Naive B cell (primary cell): ENCODE results near the gene MAN2B1. TPM values are rescaled to one million over a fixed set of nuclear protein-coding genes. Genes with fewer than 3 reads are reported as not detected.
"Not testable (repeated sequence)": the region's sequence is repeated elsewhere in the genome, so short reads cannot be mapped to it uniquely, and the experiment has no call there.

Source experiments
- ATAC-seq, 2 donors: fragments of 150-1000 bp; cut with Tn5 transposase; 2 replicates each; pipeline ENCODE4 v1.10.0; 2021; ENCODE audit warnings: low read depth in 2 of 2, mild to moderate bottlenecking in 2 of 2, moderate library complexity in 2 of 2
- DNase-seq: peaks from one replicate; pipeline ENCODE4 v3.0.0; 2022
- H3K27ac Mint-ChIP-seq, 6 donors: one replicate each; pipeline ENCODE4 v1.8.0; 2020 to 2022; ENCODE audit warnings: mild to moderate bottlenecking in 6 of 6, mixed read lengths in 6 of 6, moderate library complexity in 5 of 6, inconsistent platforms in 2 of 6
- H3K27me3 Mint-ChIP-seq, 3 donors: one replicate each; pipeline ENCODE4 v1.8.0; 2021 to 2022; ENCODE audit warnings: mixed read lengths in 3 of 3, mild to moderate bottlenecking in 1 of 3
- H3K36me3 Mint-ChIP-seq, 2 donors: one replicate each; pipeline ENCODE4 v1.8.0; 2020 to 2022; ENCODE audit warnings: mixed read lengths in 2 of 2, inconsistent platforms in 1 of 2, mild to moderate bottlenecking in 1 of 2
- H3K4me1 Mint-ChIP-seq, 3 donors: one replicate each; pipeline ENCODE4 v1.8.0; 2020 to 2022; ENCODE audit warnings: mixed read lengths in 3 of 3, inconsistent platforms in 1 of 3, mild to moderate bottlenecking in 1 of 3, moderate library complexity in 1 of 3
- H3K4me3 Mint-ChIP-seq, 8 donors: one replicate each; pipeline ENCODE4 v1.8.0; 2020 to 2022; ENCODE audit warnings: mild to moderate bottlenecking in 8 of 8, mixed read lengths in 8 of 8, moderate library complexity in 8 of 8, inconsistent platforms in 2 of 8
- H3K9me3 Mint-ChIP-seq, 7 donors: one replicate each; pipeline ENCODE4 v1.8.0; 2020 to 2022; ENCODE audit warnings: mixed read lengths in 7 of 7, mild to moderate bottlenecking in 5 of 7, inconsistent platforms in 2 of 7, moderate library complexity in 1 of 7
- polyA plus RNA-seq, 6 donors: library from polyadenylated mRNA; unstranded; fragments of 300-500 nt; fragmentation: Illumina TruSeq; gene quantifications; one replicate each; pipeline ENCODE4 v1.2.3, GENCODE V29; 2021; ENCODE audit warnings: low read depth in 6 of 6

MAN2B1 gene
- polyA plus RNA-seq, 6 donors from 2014 or later: 64.1 to 97.0 (median 76.9) TPM

DNA sequence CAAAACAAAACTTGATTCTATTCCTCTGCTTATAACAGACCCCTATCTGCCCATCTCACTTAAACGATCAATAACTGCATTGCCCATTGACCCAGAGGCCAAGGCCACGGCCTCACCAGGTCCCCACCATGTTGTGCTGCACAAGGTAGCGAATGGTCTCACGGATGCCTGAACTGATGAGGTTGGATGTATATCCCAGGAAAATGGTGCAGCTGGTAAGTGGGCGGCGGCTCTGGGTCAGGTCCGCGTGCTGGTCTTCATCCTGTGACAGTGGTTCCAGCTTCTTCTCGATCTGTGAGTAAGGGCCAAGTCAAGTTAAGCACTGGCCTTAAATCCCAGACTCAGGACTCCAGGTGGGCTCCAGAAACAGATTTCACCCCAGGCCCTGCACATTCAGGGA is 13.5 kb upstream of the MAN2B1 start:
- peaks cover 0 to 7% of the 10 kb centered on the region in 2 donors for H3K36me3 Mint-ChIP-seq

DNA sequence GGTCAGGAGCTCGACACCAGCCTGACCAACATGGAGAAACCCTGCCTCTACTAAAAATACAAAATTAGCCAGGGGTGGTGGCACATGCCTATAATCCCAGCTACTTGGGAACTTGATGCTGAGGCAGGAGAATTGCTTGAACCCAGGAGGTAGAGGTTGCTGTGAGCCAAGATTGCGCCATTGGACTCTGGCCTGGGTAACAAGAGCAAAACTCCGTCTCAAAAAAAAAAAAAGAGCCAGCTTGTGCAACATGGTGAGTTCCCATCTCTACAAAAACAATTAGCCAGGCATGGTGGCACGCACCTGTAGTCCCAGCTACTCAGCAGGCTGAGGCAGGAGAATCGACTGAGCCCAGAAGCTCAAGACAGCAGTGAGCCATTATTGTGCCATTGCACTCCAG is 11.5 kb upstream of the MAN2B1 start:
- Mint-ChIP-seq H3K36me3 (peaks cover 0 to 16% of the 10 kb centered on the region in 2 donors), H3K4me3 (peak overlapping the region in 1 of 8 donors; percentile 63), H3K4me1 (peaks cover 32 to 45% (median 35%) of the 10 kb centered on the region in 3 donors)
- not testable (repeated sequence) for DNase-seq, H3K27me3 Mint-ChIP-seq, H3K9me3 Mint-ChIP-seq, H3K27ac Mint-ChIP-seq, ATAC-seq

More for the DNA sequence above, 13.5 kb upstream of the MAN2B1 start:
- ATAC-seq (no peak), DNase-seq (no peak)
- Mint-ChIP-seq H3K27me3 (no peaks in the 10 kb centered on the region), H3K27ac (peak overlapping the region in 1 of 6 donors; percentile 57), H3K4me1 (peaks cover 32% of the 10 kb centered on the region in 3 donors), H3K9me3 (no peaks in the 10 kb centered on the region), H3K4me3 (peak overlapping the region; percentile 12 to 99 (median 58))

DNA sequence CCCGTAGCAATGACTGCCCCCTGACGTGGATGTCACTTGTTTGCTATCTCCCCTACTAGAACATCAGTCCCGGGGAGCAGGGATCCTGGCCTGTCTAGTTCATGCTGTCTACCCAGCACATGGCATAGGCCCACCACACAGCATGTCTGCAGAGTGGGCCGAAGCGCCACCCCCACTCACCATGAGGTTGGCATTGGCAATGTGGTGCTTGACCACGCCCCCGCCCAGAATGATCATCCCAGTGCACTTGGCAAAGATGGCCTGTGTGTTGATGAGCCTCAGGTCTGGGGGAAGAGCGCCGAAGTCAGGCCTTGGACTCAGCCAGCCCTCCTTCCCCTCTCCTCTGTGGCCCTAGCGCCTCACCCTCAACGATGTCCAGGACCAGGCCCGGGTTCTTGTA is 10.4 kb upstream of the MAN2B1 start:
- Mint-ChIP-seq H3K27ac (peak overlapping the region in 5 of 6 donors; percentile 9 to 70 (median 32)), H3K27me3 (no peaks in the 10 kb centered on the region), H3K9me3 (no peaks in the 10 kb centered on the region), H3K36me3 (peaks cover 0 to 16% of the 10 kb centered on the region in 2 donors), H3K4me1 (peaks cover 37 to 50% (median 39%) of the 10 kb centered on the region in 3 donors), H3K4me3 (peak overlapping the region in 2 of 8 donors; percentile 47 to 67)
- no peak for DNase-seq
- ATAC-seq: no peak

DNA sequence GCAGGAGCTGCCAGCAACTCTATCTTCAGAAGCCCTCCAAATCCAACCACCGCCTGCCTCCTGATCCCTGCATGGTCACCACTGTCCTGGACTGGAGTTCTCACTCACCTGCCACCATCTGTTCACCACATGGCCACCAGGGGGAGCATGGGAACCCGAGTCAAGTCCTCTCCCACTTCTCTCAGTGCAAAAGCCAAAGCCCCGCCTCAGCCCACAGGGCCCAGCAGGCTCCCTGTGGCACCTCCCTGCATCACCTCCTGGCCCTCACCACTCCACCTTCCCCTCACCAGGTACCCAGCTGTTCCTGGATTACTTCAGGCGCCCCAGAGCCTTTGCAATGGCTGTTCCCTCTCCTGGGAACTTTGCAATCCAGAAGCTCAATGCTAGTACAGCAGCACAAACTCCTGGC is 9.8 kb upstream of the MAN2B1 start:
- H3K36me3 Mint-ChIP-seq: peaks cover 0 to 16% of the 10 kb centered on the region in 2 donors
- H3K4me3 Mint-ChIP-seq: peak overlapping the region in 1 of 8 donors; percentile 67

DNA sequence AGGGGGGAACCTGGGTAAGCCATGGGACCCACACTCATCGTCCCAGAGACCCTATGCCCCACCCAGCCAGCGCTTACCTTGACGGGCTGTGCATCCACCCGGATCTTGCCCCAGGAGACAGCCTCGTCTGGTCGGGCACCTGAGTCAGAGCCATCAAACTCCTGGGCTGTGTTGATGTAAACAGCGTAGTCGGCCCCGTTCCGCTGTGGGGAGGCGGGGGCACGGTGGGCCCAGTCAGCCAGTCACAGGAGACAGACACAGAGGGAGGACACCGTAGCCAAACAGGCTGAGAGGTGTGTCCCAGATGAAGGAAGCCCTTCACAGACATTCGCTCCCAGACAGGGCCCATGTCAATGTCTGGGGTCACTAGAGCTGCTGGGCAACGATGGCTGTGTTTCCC is 9.4 kb upstream of the MAN2B1 start:
- no peak for ATAC-seq
- no peak overlapping the region for H3K27ac Mint-ChIP-seq
- H3K36me3 Mint-ChIP-seq: peaks cover 0 to 16% of the 10 kb centered on the region in 2 donors
- no peaks in the 10 kb centered on the region for H3K27me3 Mint-ChIP-seq
- H3K9me3 Mint-ChIP-seq: no peaks in the 10 kb centered on the region
- peak overlapping the region in 1 of 8 donors; percentile 67 for H3K4me3 Mint-ChIP-seq
- no peak for DNase-seq
- H3K4me1 Mint-ChIP-seq: peaks cover 33 to 45% (median 35%) of the 10 kb centered on the region in 3 donors

More for the DNA sequence above, 9.8 kb upstream of the MAN2B1 start:
- H3K27me3 Mint-ChIP-seq: no peaks in the 10 kb centered on the region
- ATAC-seq: peak; percentile 29 to 44
- H3K9me3 Mint-ChIP-seq: no peaks in the 10 kb centered on the region
- peaks cover 37 to 50% (median 39%) of the 10 kb centered on the region in 3 donors for H3K4me1 Mint-ChIP-seq
- DNase-seq: peak; percentile 74
- peak overlapping the region; percentile 17 to 95 (median 60) for H3K27ac Mint-ChIP-seq

DNA sequence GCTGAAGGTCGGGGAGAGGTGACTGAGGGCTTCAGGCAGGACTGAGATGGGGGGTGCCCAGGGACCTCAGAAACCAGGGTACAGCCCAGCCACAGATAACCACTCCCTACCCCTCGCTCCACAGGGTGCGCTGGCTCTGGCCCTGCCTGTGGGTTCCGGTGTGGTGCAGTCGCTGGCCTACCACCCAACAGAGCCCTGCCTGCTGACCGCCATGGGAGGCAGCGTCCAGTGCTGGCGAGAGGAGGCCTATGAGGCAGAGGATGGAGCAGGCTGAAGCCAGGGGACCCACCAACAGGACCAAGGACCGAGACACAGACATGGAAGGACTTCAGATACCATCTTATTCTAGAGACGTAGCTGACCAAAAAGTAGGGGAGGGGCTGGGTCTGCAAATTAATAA is 8.9 kb upstream of the MAN2B1 start:
- Mint-ChIP-seq H3K27ac (no peak overlapping the region), H3K4me3 (no peak overlapping the region), H3K36me3 (peaks cover 0 to 16% of the 10 kb centered on the region in 2 donors), H3K27me3 (no peaks in the 10 kb centered on the region), H3K4me1 (peaks cover 32 to 46% (median 37%) of the 10 kb centered on the region in 3 donors), H3K9me3 (no peaks in the 10 kb centered on the region)
- ATAC-seq (no peak), DNase-seq (no peak)

DNA sequence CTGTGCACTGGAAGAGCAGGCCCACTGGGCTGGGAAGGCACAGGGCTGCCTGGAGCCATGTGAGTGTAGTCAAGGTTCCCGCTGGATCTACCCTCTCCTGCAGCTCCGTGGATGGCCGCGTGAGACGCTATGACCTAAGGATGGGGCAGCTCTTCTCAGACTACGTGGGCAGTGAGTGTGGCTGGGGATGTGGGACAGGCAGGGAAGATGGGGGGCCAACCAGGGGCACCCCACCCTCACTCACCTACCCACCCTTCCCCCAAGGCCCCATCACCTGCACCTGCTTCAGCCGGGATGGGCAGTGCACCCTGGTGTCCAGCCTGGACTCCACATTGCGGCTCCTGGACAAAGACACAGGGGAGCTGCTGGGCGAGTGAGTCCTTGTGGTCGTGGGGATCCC is 6.2 kb upstream of the MAN2B1 start:
- Mint-ChIP-seq H3K36me3 (peaks cover 0 to 9% of the 10 kb centered on the region in 2 donors), H3K27ac (peak overlapping the region in 1 of 6 donors; percentile 53), H3K27me3 (no peaks in the 10 kb centered on the region), H3K9me3 (no peaks in the 10 kb centered on the region), H3K4me3 (peak overlapping the region in 2 of 8 donors; percentile 20 to 81), H3K4me1 (peaks cover 35 to 53% (median 47%) of the 10 kb centered on the region in 3 donors)
- no peak for DNase-seq
- ATAC-seq: no peak

DNA sequence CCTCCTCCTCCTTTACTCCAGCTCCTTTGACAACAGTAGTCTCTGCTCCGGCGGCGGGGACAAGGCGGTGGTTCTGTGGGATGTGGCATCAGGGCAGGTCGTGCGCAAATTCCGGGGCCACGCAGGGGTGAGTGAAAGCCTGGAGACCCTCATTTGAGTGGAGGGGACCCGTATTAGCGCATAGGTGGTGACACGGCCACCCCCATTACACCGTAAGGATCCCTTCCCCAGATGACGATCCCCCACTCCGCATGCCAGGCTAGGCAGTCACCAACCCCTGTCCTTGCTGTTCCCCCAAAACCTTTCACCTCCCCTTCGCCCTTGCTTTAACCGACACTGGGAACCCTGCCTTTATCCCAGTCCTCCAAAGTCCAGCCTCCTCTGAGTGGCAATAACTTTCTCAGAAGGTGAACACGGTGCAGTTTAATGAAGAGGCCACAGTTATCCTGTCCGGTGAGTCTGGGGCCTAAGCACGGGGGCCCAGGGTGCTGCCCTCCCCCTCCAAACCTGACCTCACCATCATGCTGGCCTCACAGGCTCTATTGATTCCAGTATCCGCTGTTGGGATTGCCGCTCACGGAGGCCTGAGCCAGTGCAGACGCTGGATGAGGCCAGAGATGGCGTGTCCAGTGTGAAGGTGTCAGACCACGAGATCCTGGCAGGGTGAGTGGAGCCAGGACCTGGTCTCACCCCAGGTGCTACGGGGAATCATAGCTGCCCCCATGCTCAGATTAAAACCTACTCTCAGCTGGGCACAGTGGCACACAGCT is 3.8 kb upstream of the MAN2B1 start:
- no peak for ATAC-seq
- H3K36me3 Mint-ChIP-seq: peaks cover 0 to 9% of the 10 kb centered on the region in 2 donors
- H3K27ac Mint-ChIP-seq: peak overlapping the region; percentile 66 to 100 (median 100)
- H3K4me3 Mint-ChIP-seq: peak overlapping the region; percentile 91 to 99 (median 98)
- no peak for DNase-seq
- peaks cover 40 to 62% (median 56%) of the 10 kb centered on the region in 3 donors for H3K4me1 Mint-ChIP-seq
- no peaks in the 10 kb centered on the region for H3K27me3 Mint-ChIP-seq
- no peaks in the 10 kb centered on the region for H3K9me3 Mint-ChIP-seq

DNA sequence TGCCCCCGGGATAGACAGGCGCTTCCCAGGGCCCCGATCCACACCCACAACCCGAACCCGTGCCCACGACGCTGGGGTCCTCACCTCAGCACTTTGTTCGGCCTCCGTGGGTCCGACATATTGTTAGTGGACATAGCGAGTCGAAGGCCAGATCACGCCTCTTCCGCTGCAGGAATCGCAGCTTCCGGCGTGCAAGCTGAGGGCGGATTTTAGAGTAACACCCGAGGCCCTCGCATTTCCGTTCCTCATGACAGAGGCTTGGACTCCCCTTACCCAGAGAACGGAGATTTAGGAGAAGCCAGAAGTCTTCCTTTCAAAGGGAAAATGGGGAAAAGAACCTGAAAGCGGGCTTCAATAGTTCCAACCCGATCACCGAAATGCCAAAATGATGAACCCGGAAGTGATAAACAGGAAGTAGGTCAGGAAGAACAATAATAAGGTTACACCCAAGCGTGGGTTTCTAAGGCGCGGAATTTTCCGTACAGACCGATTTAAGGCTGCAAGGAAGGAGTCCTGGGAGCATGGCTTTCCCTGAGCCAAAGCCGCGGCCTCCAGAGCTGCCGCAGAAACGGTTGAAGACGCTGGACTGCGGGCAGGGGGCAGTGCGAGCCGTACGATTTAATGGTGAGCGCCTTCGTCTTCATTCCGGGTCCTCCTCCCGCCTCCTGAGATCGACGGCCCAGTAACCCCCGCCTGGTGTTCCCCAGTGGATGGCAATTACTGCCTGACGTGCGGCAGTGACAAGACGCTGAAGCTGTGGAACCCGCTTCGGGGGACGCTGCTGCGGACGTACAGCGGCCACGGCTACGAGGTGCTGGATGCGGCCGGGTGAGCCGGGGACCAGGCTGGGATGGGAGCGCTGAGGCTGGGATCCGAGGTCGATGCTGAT is 3.0 kb upstream of the MAN2B1 start:
- DNase-seq (peak; percentile 77), ATAC-seq (peak; percentile 8 to 10)
- Mint-ChIP-seq H3K27ac (peak overlapping the region; percentile 99 to 100 (median 100)), H3K9me3 (no peaks in the 10 kb centered on the region), H3K27me3 (no peaks in the 10 kb centered on the region), H3K36me3 (peaks cover 0 to 8% of the 10 kb centered on the region in 2 donors), H3K4me1 (peaks cover 45 to 66% (median 64%) of the 10 kb centered on the region in 3 donors), H3K4me3 (peak overlapping the region; percentile 91 to 99 (median 98))

DNA sequence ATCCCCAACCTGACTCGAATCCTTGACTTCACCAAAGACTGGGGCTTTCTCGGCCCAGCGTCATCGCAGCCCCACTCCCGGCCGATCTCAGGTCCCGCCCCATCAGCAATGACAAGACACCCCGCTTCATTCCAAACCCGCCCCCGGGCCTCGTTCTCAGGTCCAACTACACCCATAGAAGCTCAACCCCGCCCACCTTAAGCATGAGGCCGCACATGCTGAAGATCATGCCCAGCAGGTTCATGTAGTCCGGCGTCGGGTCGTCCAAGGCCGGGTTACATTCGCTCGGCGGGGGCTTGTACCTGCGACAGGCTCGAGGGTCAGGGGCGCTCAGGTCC is 2.4 kb upstream of the MAN2B1 start:
- H3K27ac Mint-ChIP-seq: peak overlapping the region; percentile 99 to 100 (median 100)
- DNase-seq: peak; percentile 56
- H3K4me1 Mint-ChIP-seq: peaks cover 44 to 70% (median 65%) of the 10 kb centered on the region in 3 donors
- H3K9me3 Mint-ChIP-seq: no peaks in the 10 kb centered on the region
- H3K27me3 Mint-ChIP-seq: no peaks in the 10 kb centered on the region
- peak; percentile 13 to 15 for ATAC-seq
- peaks cover 0 to 2% of the 10 kb centered on the region in 2 donors for H3K36me3 Mint-ChIP-seq
- H3K4me3 Mint-ChIP-seq: peak overlapping the region; percentile 91 to 99 (median 98)

DNA sequence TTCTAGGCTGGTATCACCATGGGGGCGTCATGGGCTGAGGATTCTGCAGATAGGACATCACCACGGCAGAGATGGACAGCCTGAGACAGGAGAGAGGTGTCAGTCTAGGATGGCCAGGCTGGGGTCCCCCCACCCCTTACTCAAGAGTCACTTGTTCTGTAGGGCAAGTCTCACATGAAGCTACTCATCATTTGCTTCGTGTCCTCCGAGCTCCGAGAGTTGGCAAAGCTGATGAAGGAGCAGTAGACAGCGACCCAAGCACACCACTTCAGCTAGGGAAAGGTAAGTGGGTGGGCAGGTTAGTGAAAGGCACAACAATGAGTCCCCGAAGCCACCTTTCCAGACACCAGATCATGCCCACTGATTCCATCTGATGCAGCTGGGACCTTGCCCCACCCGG is 1.8 kb upstream of the MAN2B1 start:
- H3K4me1 Mint-ChIP-seq: peaks cover 42 to 72% (median 61%) of the 10 kb centered on the region in 3 donors
- peak overlapping the region; percentile 99 to 100 (median 100) for H3K27ac Mint-ChIP-seq
- no peaks in the 10 kb centered on the region for H3K27me3 Mint-ChIP-seq
- no peak for ATAC-seq
- peak overlapping the region; percentile 91 to 99 (median 98) for H3K4me3 Mint-ChIP-seq
- no peaks in the 10 kb centered on the region for H3K36me3 Mint-ChIP-seq
- no peaks in the 10 kb centered on the region for H3K9me3 Mint-ChIP-seq
- no peak for DNase-seq

DNA sequence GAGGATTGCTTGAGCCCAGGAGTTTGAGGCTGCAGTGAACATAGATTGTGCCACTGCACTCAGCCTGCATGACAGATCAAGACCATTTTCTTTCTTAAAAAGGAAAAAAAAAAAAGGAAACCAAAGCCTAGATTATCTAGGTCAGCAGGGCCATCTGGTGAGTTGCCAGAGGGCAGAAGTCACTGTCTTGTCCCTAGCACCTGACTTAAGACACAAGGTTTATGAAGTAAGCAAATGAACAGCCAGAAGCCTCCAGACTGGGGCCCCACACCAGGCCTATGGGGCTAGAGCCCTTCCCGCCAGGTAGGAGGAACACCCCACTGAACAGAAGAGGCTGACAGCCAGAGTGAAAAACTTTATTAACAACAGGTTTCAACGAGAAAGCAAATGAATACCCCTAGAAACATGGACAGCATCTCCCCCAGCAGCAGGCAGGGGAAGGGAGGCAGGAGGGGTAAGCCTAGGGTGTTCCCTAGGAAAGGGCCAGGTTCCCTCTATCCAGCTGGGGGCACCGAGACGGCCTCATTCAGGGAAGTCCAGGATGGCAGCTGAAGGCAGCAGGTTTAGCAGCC is 1.3 kb upstream of the MAN2B1 start:
- DNase-seq: no peak
- Mint-ChIP-seq H3K4me3 (peak overlapping the region; percentile 91 to 100 (median 98)), H3K27me3 (no peaks in the 10 kb centered on the region), H3K9me3 (no peaks in the 10 kb centered on the region), H3K27ac (peak overlapping the region in 5 of 6 donors; percentile 99 to 100 (median 100)), H3K4me1 (peaks cover 42 to 75% (median 61%) of the 10 kb centered on the region in 3 donors), H3K36me3 (no peaks in the 10 kb centered on the region)
- ATAC-seq: no peak
